K562 (cell line): Measurements from ENCODE around the gene PLK1. TPM values are rescaled to one million over a fixed set of nuclear protein-coding genes. Genes with fewer than 3 reads are reported as not detected.
A peak's percentile ranks its signal among the peaks of the same experiment; 100 is the strongest.

ENCODE experiments used
- CBFB ChIP-seq: sonication (generic); formaldehyde crosslinking; IDR thresholded peaks from 2 replicates; pipeline ENCODE4 v1.4.0; 2020; ENCODE audit warnings: mild to moderate bottlenecking, missing genetic modification reagents
- CREM ChIP-seq: IDR thresholded peaks from 2 replicates; pipeline ENCODE4 v1.6.1; 2014; ENCODE audit warnings: antibody characterized with exemption, low read depth
- ETV6 ChIP-seq, 3 experiments: fragments of 150-350 bp in 1 of 3; sonication (generic) in 1 of 3; formaldehyde crosslinking in 1 of 3; IDR thresholded peaks; 2 replicates each; pipeline versions ENCODE4 v1.6.1 to v1.8.0; 2014 to 2022; ENCODE audit warnings: borderline replicate concordance in 2 of 3, low read depth in 2 of 3, antibody characterized with exemption in 1 of 3, low read length in 1 of 3, mild to moderate bottlenecking in 1 of 3, missing genetic modification reagents in 1 of 3
- HOXB6 ChIP-seq: fragments of 250-450 bp; sonication (Bioruptor Pico); IDR thresholded peaks from 2 replicates; pipeline ENCODE4 v1.5.1; 2022; ENCODE audit warnings: mild to moderate bottlenecking, borderline replicate concordance
- IRF2 ChIP-seq: sonication (generic); formaldehyde crosslinking; IDR thresholded peaks from 2 replicates; pipeline ENCODE4 v1.8.1; 2022; ENCODE audit warnings: mild to moderate bottlenecking, missing genetic modification reagents
- MCM7 ChIP-seq, 2 experiments: fragments of 450-650 bp; IDR thresholded peaks; 2 replicates each; pipeline ENCODE4 v1.6.1; 2016 to 2018
- MEIS2 ChIP-seq: fragments of 450-650 bp; IDR thresholded peaks from 2 replicates; pipeline ENCODE4 v1.6.1; 2014; ENCODE audit warnings: mild to moderate bottlenecking; ENCODE audit not compliant: partially characterized antibody
- MTA3 ChIP-seq: fragments of 450-650 bp; formaldehyde crosslinking; IDR thresholded peaks from 2 replicates; pipeline ENCODE4 v1.6.1; 2017; ENCODE audit warnings: mild to moderate bottlenecking, borderline replicate concordance
- NFXL1 ChIP-seq: fragments of 450-650 bp; formaldehyde crosslinking; IDR thresholded peaks from 2 replicates; pipeline ENCODE4 v1.4.0; 2021; ENCODE audit warnings: mild to moderate bottlenecking
- NR2C2 ChIP-seq, 2 experiments: fragments of 200-800 bp in 1 of 2; sonication (Bioruptor generic) in 1 of 2; sonication (generic) in 1 of 2; formaldehyde crosslinking in 1 of 2; IDR thresholded peaks; 2 replicates each; pipeline versions ENCODE4 v1.6.1 to v1.8.0; 2016 to 2022; ENCODE audit warnings: mild to moderate bottlenecking in 1 of 2, missing compliant biosample characterization in 1 of 2, missing genetic modification characterization in 1 of 2, missing genetic modification reagents in 1 of 2
- POLR2B ChIP-seq: fragments of 450-650 bp; IDR thresholded peaks from 2 replicates; pipeline ENCODE4 v1.6.1; 2018; ENCODE audit warnings: low read depth; ENCODE audit not compliant: partially characterized antibody
- TFAM ChIP-seq: fragments of 250-450 bp; sonication (Bioruptor Pico); conservative IDR thresholded peaks from 2 replicates; pipeline ENCODE4 v1.5.0; 2021; ENCODE audit warnings: mild to moderate bottlenecking, moderate library complexity
- ZBTB1 ChIP-seq: sonication (generic); formaldehyde crosslinking; IDR thresholded peaks from 2 replicates; pipeline ENCODE4 v1.8.1; 2023; ENCODE audit warnings: missing genetic modification reagents, low read depth, mild to moderate bottlenecking, borderline replicate concordance
- ZKSCAN8 ChIP-seq: fragments of 200-800 bp; sonication (Bioruptor generic); IDR thresholded peaks from 2 replicates; pipeline ENCODE4 v1.6.1; 2016; ENCODE audit warnings: missing genetic modification characterization, missing compliant biosample characterization
- ZNF140 ChIP-seq: fragments of 250-450 bp; sonication (Bioruptor Pico); IDR thresholded peaks from 2 replicates; pipeline ENCODE4 v1.8.0; 2021; ENCODE audit warnings: moderate library complexity, mild to moderate bottlenecking, inconsistent platforms
- ZNF197 ChIP-seq: fragments of 200-800 bp; sonication (Bioruptor generic); IDR thresholded peaks from 2 replicates; pipeline ENCODE4 v1.6.1; 2016; ENCODE audit warnings: low read depth, missing genetic modification characterization, missing compliant biosample characterization
- ZNF3 ChIP-seq: fragments of 250-450 bp; sonication (Bioruptor Pico); IDR thresholded peaks from 2 replicates; pipeline ENCODE4 v1.5.0; 2021; ENCODE audit warnings: mild to moderate bottlenecking, moderate library complexity
- ZNF316 ChIP-seq: fragments of 450-650 bp; IDR thresholded peaks from 2 replicates; pipeline ENCODE4 v1.6.1; 2016
- ZNF778 ChIP-seq: fragments of 450-650 bp; formaldehyde crosslinking; IDR thresholded peaks from 2 replicates; pipeline ENCODE4 v1.4.0; 2020; ENCODE audit warnings: mild to moderate bottlenecking, moderate library complexity
- polyA plus RNA-seq, 8 experiments: library from polyadenylated mRNA; depleted of rRNA in 4 of 8; stranded (reverse) in 5 of 8; unstranded in 3 of 8; fragments of >200 nt; fragmentation: Nextera tagmentation in 2 of 8; fragmentation: Illumina TruSeq in 1 of 8; extraction: Ambion mirVana in 2 of 8; extraction: Trizol in 1 of 8; gene quantifications; 2 replicates each; pipeline versions ENCODE4 v1.2.1 to v1.2.3, GENCODE V29; 2011 to 2014; ENCODE audit warnings: inconsistent platforms in 1 of 8, missing spikeins in 1 of 8
- total RNA-seq, 7 experiments: library from RNA; depleted of rRNA in 6 of 7; stranded (reverse); fragments of >200 nt in 6 of 7; fragmentation: Illumina TruSeq in 2 of 7; extraction: Trizol in 2 of 7; gene quantifications; 2 replicates each; pipeline versions ENCODE4 v1.2.1 to v1.2.3, GENCODE V29; 2011 to 2021; ENCODE audit warnings: low replicate concordance in 1 of 7
- TF ChIP-seq, protein P1 (sequence below): sonication (generic); formaldehyde crosslinking; IDR thresholded peaks from 2 replicates; pipeline ENCODE4 v1.8.1; 2022; ENCODE audit warnings: missing genetic modification reagents
- TF ChIP-seq, protein P2 (sequence below): IDR thresholded peaks from 3 replicates; pipeline ENCODE4 v1.6.1; 2011; ENCODE audit warnings: borderline replicate concordance, mild to moderate bottlenecking, moderate library complexity; ENCODE audit not compliant: insufficient read length; ENCODE audit errors: extremely low read depth
- TF ChIP-seq, protein P3 (sequence below): fragments of 250-450 bp; sonication (Bioruptor Pico); IDR thresholded peaks from 2 replicates; pipeline ENCODE4 v1.4.0; 2020; ENCODE audit warnings: mild to moderate bottlenecking

Gene PLK1
- total and polyA plus RNA-seq, 9 of the 15 experiments (the other 6 are each of a cell fraction or from before 2014, with no cell fraction given): 13.6 to 212 (median 45.5) TPM

DNA sequence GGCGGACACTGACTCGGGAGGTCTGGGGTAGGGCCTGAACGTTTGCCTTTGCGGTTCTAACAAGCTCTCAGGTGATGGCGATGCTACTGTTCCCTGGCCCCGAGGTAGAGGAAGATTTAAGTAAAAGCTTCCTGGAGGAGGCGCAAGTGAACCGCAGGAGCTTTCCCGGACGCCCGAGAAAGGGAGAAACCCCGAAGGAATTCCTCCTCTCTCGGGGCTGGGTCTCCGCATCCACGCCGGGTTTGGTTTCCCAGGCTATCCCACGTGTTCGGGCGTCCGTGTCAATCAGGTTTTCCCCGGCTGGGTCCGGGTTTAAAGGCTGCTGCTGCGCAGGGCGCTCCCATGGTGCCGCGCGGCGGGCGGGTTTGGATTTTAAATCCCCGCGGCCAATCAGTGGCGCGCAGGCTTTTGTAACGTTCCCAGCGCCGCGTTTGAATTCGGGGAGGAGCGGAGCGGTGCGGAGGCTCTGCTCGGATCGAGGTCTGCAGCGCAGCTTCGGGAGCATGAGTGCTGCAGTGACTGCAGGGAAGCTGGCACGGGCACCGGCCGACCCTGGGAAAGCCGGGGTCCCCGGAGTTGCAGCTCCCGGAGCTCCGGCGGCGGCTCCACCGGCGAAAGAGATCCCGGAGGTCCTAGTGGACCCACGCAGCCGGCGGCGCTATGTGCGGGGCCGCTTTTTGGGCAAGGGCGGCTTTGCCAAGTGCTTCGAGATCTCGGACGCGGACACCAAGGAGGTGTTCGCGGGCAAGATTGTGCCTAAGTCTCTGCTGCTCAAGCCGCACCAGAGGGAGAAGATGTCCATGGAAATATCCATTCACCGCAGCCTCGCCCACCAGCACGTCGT lies at the start of gene PLK1 (continued):
- TF ChIP-seq MCM7 (IDR thresholded peaks at IDR 0.05) (no peak), CBFB (CRISPR knock-in tag) (no peak), ZNF316 (no peak), POLR2B (peak; percentile 50), HOXB6 (CRISPR knock-in tag) (no peak), ZBTB1 (CRISPR knock-in tag) (no peak), ZKSCAN8 (no peak), ZNF778 (CRISPR knock-in tag) (no peak), TFAM (CRISPR knock-in tag) (no peak), ZNF197 (CRISPR knock-in tag) (no peak), ZNF3 (CRISPR knock-in tag) (no peak), CREM (peak; percentile 26; the same call in 1 of the 2 replicates), NFXL1 (0 out of 2 replicates have a peak, but pooled peaks have one; percentile 49), MEIS2 (peak; percentile 55), ETV6 (IDR thresholded peaks at IDR 0.05; ENCODE audit: borderline replicate concordance in 1 of 2, low read depth in 2 of 2, low read length in 1 of 2) (no peak), ETV6 (CRISPR knock-in tag; IDR thresholded peaks at IDR 0.05; ENCODE audit: borderline replicate concordance) (0 out of 2 replicates have a peak, but pooled peaks have one; percentile 11), NR2C2 (CRISPR knock-in tag; IDR thresholded peaks at IDR 0.05) (0 out of 2 replicates have a peak, but pooled peaks have one; percentile 8), NR2C2 (tag; IDR thresholded peaks at IDR 0.05) (peak; percentile 47), MTA3 (no peak; the same call in 1 of the 2 replicates), IRF2 (CRISPR knock-in tag) (no peak), ZNF140 (no peak)
- TF ChIP-seq, protein P1, sequence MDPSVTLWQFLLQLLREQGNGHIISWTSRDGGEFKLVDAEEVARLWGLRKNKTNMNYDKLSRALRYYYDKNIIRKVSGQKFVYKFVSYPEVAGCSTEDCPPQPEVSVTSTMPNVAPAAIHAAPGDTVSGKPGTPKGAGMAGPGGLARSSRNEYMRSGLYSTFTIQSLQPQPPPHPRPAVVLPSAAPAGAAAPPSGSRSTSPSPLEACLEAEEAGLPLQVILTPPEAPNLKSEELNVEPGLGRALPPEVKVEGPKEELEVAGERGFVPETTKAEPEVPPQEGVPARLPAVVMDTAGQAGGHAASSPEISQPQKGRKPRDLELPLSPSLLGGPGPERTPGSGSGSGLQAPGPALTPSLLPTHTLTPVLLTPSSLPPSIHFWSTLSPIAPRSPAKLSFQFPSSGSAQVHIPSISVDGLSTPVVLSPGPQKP (CRISPR knock-in tag): no peak
- TF ChIP-seq, protein P2, sequence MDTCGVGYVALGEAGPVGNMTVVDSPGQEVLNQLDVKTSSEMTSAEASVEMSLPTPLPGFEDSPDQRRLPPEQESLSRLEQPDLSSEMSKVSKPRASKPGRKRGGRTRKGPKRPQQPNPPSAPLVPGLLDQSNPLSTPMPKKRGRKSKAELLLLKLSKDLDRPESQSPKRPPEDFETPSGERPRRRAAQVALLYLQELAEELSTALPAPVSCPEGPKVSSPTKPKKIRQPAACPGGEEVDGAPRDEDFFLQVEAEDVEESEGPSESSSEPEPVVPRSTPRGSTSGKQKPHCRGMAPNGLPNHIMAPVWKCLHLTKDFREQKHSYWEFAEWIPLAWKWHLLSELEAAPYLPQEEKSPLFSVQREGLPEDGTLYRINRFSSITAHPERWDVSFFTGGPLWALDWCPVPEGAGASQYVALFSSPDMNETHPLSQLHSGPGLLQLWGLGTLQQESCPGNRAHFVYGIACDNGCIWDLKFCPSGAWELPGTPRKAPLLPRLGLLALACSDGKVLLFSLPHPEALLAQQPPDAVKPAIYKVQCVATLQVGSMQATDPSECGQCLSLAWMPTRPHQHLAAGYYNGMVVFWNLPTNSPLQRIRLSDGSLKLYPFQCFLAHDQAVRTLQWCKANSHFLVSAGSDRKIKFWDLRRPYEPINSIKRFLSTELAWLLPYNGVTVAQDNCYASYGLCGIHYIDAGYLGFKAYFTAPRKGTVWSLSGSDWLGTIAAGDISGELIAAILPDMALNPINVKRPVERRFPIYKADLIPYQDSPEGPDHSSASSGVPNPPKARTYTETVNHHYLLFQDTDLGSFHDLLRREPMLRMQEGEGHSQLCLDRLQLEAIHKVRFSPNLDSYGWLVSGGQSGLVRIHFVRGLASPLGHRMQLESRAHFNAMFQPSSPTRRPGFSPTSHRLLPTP: no peak
- TF ChIP-seq, protein P3, sequence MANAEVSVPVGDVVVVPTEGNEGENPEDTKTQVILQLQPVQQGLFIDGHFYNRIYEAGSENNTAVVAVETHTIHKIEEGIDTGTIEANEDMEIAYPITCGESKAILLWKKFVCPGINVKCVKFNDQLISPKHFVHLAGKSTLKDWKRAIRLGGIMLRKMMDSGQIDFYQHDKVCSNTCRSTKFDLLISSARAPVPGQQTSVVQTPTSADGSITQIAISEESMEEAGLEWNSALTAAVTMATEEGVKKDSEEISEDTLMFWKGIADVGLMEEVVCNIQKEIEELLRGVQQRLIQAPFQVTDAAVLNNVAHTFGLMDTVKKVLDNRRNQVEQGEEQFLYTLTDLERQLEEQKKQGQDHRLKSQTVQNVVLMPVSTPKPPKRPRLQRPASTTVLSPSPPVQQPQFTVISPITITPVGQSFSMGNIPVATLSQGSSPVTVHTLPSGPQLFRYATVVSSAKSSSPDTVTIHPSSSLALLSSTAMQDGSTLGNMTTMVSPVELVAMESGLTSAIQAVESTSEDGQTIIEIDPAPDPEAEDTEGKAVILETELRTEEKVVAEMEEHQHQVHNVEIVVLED: no peak
